Glomerular visceral epithelial cell (primary cell): ENCODE data around the gene PCBP3.

Experiments
- DNase-seq: peaks from one replicate; pipeline ENCODE4 v3.0.0-alpha.2; 2016; ENCODE audit errors: extremely low spot score

Gene PCBP3

GRCh38 chr21:45979651-45980050 lies 336.1 kb downstream of the PCBP3 start:
- DNase-seq = no peak

- DNase-seq = no peak
Measured at GRCh38 chr21:45980271-45980670, 336.7 kb downstream of the PCBP3 start.

GRCh38 chr21:45980697-45981096 lies 337.2 kb downstream of the PCBP3 start:
- no peak for DNase-seq

- peak; percentile 90 for DNase-seq
Measured at GRCh38 chr21:45981151-45982091, 337.9 kb downstream of the PCBP3 start, which contains the start of gene COL6A1. Gene COL6A1, plus strand, starts transcription at chr21:45981770. Its CDS starts 81 bp downstream, at chr21:45981851.

- peak; percentile 20 for DNase-seq
Measured at GRCh38 chr21:45982092-45982757, 338.7 kb downstream of the PCBP3 start.

- DNase-seq = no peak
Measured at GRCh38 chr21:45982758-45983648, 339.5 kb downstream of the PCBP3 start.

- DNase-seq = no peak
Measured at GRCh38 chr21:45983649-45983965, 340.1 kb downstream of the PCBP3 start.

GRCh38 chr21:45983981-45984551 lies 340.5 kb downstream of the PCBP3 start:
- no peak for DNase-seq

GRCh38 chr21:45984584-45985095 lies 341.1 kb downstream of the PCBP3 start:
- DNase-seq = no peak

- DNase-seq = no peak
Measured at GRCh38 chr21:45985471-45986315, 342.2 kb downstream of the PCBP3 start.

GRCh38 chr21:45986316-45987051 lies 343.0 kb downstream of the PCBP3 start:
- no peak for DNase-seq

- DNase-seq = no peak
Measured at GRCh38 chr21:45987121-45987711, 343.7 kb downstream of the PCBP3 start.

GRCh38 chr21:45988366-45989347 lies 345.1 kb downstream of the PCBP3 start:
- DNase-seq = no peak

GRCh38 chr21:45989355-45990048 lies 346.0 kb downstream of the PCBP3 start:
- no peak for DNase-seq

GRCh38 chr21:45990049-45990711 lies 346.7 kb downstream of the PCBP3 start:
- DNase-seq = no peak

- no peak for DNase-seq
Measured at GRCh38 chr21:45990741-45991605, 347.4 kb downstream of the PCBP3 start.
